AML-193 (cell line): ENCODE results near the gene NOS3.

Experiments
- DNase-seq, 2 experiments: peaks; one replicate each; lab custom pipeline; 2025; lab: John Stamatoyannopoulos, UW

The NOS3 gene

GRCh38 chr7:150964593-150965111 is 26.2 kb upstream of the NOS3 start:
- no peak for DNase-seq

- DNase-seq, result no peak
Observed at GRCh38 chr7:150965273-150965830, 25.5 kb upstream of the NOS3 start.

GRCh38 chr7:150966002-150966401 is 24.8 kb upstream of the NOS3 start:
- no peak for DNase-seq

GRCh38 chr7:150967349-150967748 is 23.5 kb upstream of the NOS3 start:
- DNase-seq, result no peak

- DNase-seq, result no peak
Observed at GRCh38 chr7:150968056-150968733, 22.6 kb upstream of the NOS3 start.

GRCh38 chr7:150968734-150969372 is 22.0 kb upstream of the NOS3 start:
- no peak for DNase-seq

- no peak for DNase-seq
Observed at GRCh38 chr7:150969475-150969874, 21.3 kb upstream of the NOS3 start.

GRCh38 chr7:150970424-150970823 is 20.4 kb upstream of the NOS3 start:
- no peak for DNase-seq

GRCh38 chr7:150971242-150972022 is 19.4 kb upstream of the NOS3 start:
- DNase-seq, result no peak

GRCh38 chr7:150972023-150972468 is 18.8 kb upstream of the NOS3 start:
- no peak for DNase-seq

GRCh38 chr7:150972741-150973140 is 18.1 kb upstream of the NOS3 start:
- no peak for DNase-seq

GRCh38 chr7:150973571-150974451 is 17.0 kb upstream of the NOS3 start:
- no peak for DNase-seq

- no peak for DNase-seq
Observed at GRCh38 chr7:150974468-150975391, 16.1 kb upstream of the NOS3 start.

GRCh38 chr7:150975536-150976319 is 15.1 kb upstream of the NOS3 start:
- no peak for DNase-seq

- no peak for DNase-seq
Observed at GRCh38 chr7:150976529-150977381, 14.1 kb upstream of the NOS3 start.

- DNase-seq, result no peak
Observed at GRCh38 chr7:150977382-150978125, 13.3 kb upstream of the NOS3 start.

- DNase-seq, result no peak
Observed at GRCh38 chr7:150978126-150978789, 12.6 kb upstream of the NOS3 start, which contains the start of gene KCNH2. KCNH2 (minus strand) TSS chr7:150978321; CDS start chr7:150977913, 408 bp downstream.
